HepG2 (cell line): ENCODE results near the gene SKP2. TPM values are rescaled to one million over a fixed set of nuclear protein-coding genes. Genes with fewer than 3 reads are reported as not detected.

Source experiments
- ARID2 ChIP-seq: sonication (generic); formaldehyde crosslinking; IDR thresholded peaks from 2 replicates; pipeline ENCODE4 v1.8.1; 2022; ENCODE audit warnings: mild to moderate bottlenecking, missing genetic modification reagents, borderline replicate concordance
- CBX5 ChIP-seq: sonication (generic); formaldehyde crosslinking; IDR thresholded peaks from 2 replicates; pipeline ENCODE4 v1.4.0; 2020; ENCODE audit warnings: missing genetic modification reagents, borderline replicate concordance
- CCAR2 ChIP-seq: fragments of 200-400 bp; formaldehyde crosslinking; optimal IDR thresholded peaks from 2 replicates; pipeline ENCODE3; 2018; ENCODE audit warnings: low read depth, mild to moderate bottlenecking, low read length, moderate library complexity
- ISL2 ChIP-seq: sonication (generic); formaldehyde crosslinking; IDR thresholded peaks from 2 replicates; pipeline ENCODE4 v1.5.0; 2020; ENCODE audit warnings: missing genetic modification reagents
- KAT8 ChIP-seq: IDR thresholded peaks from 2 replicates; pipeline ENCODE4 v1.6.1; 2016; ENCODE audit warnings: missing genetic modification reagents, missing compliant biosample characterization
- KLF16 ChIP-seq, 2 experiments: sonication (generic) in 1 of 2; formaldehyde crosslinking in 1 of 2; IDR thresholded peaks; 2 replicates each; pipeline versions ENCODE4 v1.6.1 to v1.8.0; 2016 to 2023; ENCODE audit warnings: missing genetic modification reagents in 2 of 2, missing compliant biosample characterization in 1 of 2
- PCBP1 ChIP-seq: fragments of 200-400 bp; formaldehyde crosslinking; IDR thresholded peaks from 2 replicates; pipeline ENCODE4 v1.6.1; 2017; ENCODE audit warnings: mild to moderate bottlenecking, low read depth, low read length, borderline replicate concordance
- RBM22 ChIP-seq: fragments of 200-400 bp; formaldehyde crosslinking; optimal IDR thresholded peaks from 2 replicates; pipeline ENCODE3; 2017; ENCODE audit warnings: mild to moderate bottlenecking, low read length, moderate library complexity
- SALL1 ChIP-seq: sonication (generic); formaldehyde crosslinking; IDR thresholded peaks from 2 replicates; pipeline ENCODE4 v1.8.0; 2022; ENCODE audit warnings: mild to moderate bottlenecking, missing genetic modification reagents
- SNAPC2 ChIP-seq: sonication (generic); formaldehyde crosslinking; IDR thresholded peaks from 2 replicates; pipeline ENCODE4 v1.8.1; 2022; ENCODE audit warnings: mild to moderate bottlenecking, missing genetic modification reagents
- ZBTB8A ChIP-seq: sonication (generic); formaldehyde crosslinking; IDR thresholded peaks from 2 replicates; pipeline ENCODE4 v1.4.0; 2020; ENCODE audit warnings: mild to moderate bottlenecking, low read depth, missing genetic modification reagents, borderline replicate concordance
- ZFP90 ChIP-seq: sonication (generic); formaldehyde crosslinking; IDR thresholded peaks from 2 replicates; pipeline ENCODE4 v1.8.0; 2022; ENCODE audit warnings: missing genetic modification reagents, mild to moderate bottlenecking, inconsistent platforms, borderline replicate concordance
- ZFX ChIP-seq: sonication (generic); formaldehyde crosslinking; IDR thresholded peaks from 2 replicates; pipeline ENCODE4 v1.4.0; 2020; ENCODE audit warnings: mild to moderate bottlenecking, low read depth, missing genetic modification reagents, moderate library complexity
- ZNF350 ChIP-seq: sonication (generic); formaldehyde crosslinking; IDR thresholded peaks from 2 replicates; pipeline ENCODE4 v1.4.0; 2020; ENCODE audit warnings: mild to moderate bottlenecking, low read depth, missing genetic modification reagents, borderline replicate concordance
- ZNF605 ChIP-seq: sonication (generic); formaldehyde crosslinking; IDR thresholded peaks from 2 replicates; pipeline ENCODE4 v1.8.0; 2022; ENCODE audit warnings: mild to moderate bottlenecking, missing genetic modification reagents
- ZNF782 ChIP-seq: sonication (generic); formaldehyde crosslinking; IDR thresholded peaks from 2 replicates; pipeline ENCODE4 v1.4.0; 2020; ENCODE audit warnings: missing genetic modification reagents, mild to moderate bottlenecking, borderline replicate concordance
- polyA plus RNA-seq, 8 experiments: library from polyadenylated mRNA; depleted of rRNA in 3 of 8; stranded (reverse) in 7 of 8; unstranded in 1 of 8; fragments of >200 nt; fragmentation: Illumina TruSeq in 4 of 8; extraction: Trizol in 4 of 8; gene quantifications; 2 replicates each; pipeline versions ENCODE4 v1.2.1 to v1.2.3, GENCODE V29; 2011 to 2016; ENCODE audit warnings: low read depth in 4 of 8, missing spikeins in 1 of 8, mixed read lengths in 1 of 8; ENCODE audit not compliant: insufficient read depth in 1 of 8
- total RNA-seq, 5 experiments: library from RNA; depleted of rRNA; stranded (reverse); fragments of >200 nt; fragmentation: Illumina TruSeq; extraction: Trizol; gene quantifications; 2 replicates each; pipeline ENCODE4 v1.2.3, GENCODE V29; 2016; ENCODE audit warnings: low read depth in 1 of 5
- TF ChIP-seq, protein P1 (sequence below): sonication (generic); formaldehyde crosslinking; IDR thresholded peaks from 2 replicates; pipeline ENCODE4 v1.5.0; 2020; ENCODE audit warnings: missing genetic modification reagents, mild to moderate bottlenecking, borderline replicate concordance
- TF ChIP-seq, protein P2 (sequence below): sonication (generic); formaldehyde crosslinking; IDR thresholded peaks from 2 replicates; pipeline ENCODE4 v1.8.1; 2022; ENCODE audit warnings: mild to moderate bottlenecking, missing genetic modification reagents
- TF ChIP-seq, protein P3 (sequence below): IDR thresholded peaks from 2 replicates; pipeline ENCODE4 v1.6.1; 2016; ENCODE audit warnings: control low read depth
- TF ChIP-seq, protein P4 (sequence below): sonication (generic); formaldehyde crosslinking; IDR thresholded peaks from 2 replicates; pipeline ENCODE4 v1.4.0; 2020; ENCODE audit warnings: missing genetic modification reagents, borderline replicate concordance
- TF ChIP-seq, protein P5 (sequence below): sonication (generic); formaldehyde crosslinking; conservative IDR thresholded peaks from 2 replicates; pipeline ENCODE4 v1.5.0; 2020; ENCODE audit warnings: missing genetic modification reagents

Gene SKP2
- total and polyA plus RNA-seq, 2 of the 13 experiments (the other 11 are each of a cell fraction or from before 2014, with no cell fraction given), result 29.6 to 84.1 TPM

DNA sequence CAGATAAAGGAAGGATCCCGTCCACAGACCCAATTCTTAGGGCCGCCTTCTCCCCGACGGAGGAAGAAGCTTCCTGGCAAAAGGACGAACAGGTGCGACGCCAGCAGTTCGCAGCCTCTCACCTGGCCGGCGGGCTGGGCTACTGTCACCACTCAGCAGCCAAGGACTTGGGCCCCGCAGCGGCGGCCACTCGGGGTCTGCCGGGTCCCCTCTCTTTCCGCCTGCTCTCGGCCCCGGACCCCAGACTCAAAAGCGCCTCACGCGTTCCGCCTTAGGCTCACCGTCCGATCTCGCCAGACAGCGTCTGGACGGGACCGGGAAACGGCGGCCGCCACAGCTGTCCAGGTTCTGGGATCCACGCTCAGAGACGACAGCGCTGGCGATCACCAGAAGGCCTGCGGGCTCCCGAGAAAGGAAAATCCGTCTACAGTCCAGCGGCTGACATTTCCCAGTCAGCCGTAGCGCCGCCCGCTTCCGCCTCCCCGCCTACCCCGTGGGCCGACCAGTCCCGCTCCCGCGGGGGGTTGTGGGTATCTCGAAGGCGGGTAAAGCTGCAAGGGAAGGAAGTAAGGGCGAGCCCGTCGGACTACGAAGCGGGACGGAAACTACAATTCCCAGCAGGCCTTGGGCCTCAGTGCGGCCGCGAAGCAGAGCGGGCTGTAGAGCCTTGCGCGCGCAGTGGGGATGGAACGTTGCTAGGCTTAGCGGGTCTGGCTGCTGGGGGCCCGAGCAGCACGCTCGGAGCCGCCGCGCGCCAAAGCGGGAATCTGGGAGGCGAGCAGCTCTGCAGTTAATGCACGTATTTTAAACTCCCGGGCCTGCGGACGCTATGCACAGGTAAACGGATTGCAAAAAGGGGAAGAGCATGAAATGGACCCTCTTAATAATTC, at the start of gene SKP2, which contains the start of gene LMBRD2 (continued):
- TF ChIP-seq, protein P1, sequence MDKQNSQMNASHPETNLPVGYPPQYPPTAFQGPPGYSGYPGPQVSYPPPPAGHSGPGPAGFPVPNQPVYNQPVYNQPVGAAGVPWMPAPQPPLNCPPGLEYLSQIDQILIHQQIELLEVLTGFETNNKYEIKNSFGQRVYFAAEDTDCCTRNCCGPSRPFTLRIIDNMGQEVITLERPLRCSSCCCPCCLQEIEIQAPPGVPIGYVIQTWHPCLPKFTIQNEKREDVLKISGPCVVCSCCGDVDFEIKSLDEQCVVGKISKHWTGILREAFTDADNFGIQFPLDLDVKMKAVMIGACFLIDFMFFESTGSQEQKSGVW (CRISPR knock-in tag), result no peak
- TF ChIP-seq ARID2 (CRISPR knock-in tag) (peak; percentile 30; the same call in 1 of the 2 replicates), ZFP90 (CRISPR knock-in tag) (0 out of 2 replicates have a peak, but pooled peaks have one; percentile 37), ZNF605 (CRISPR knock-in tag) (peak; percentile 57; the same call in 1 of the 2 replicates), ISL2 (CRISPR knock-in tag) (peak; percentile 24), CCAR2 (no peak), RBM22 (no peak), ZBTB8A (CRISPR knock-in tag) (0 out of 2 replicates have a peak, but pooled peaks have one; percentile 34), SALL1 (CRISPR knock-in tag) (peak; percentile 87), ZNF782 (CRISPR knock-in tag) (no peak; the same call in 1 of the 2 replicates), ZNF350 (peak; percentile 83), CBX5 (CRISPR knock-in tag) (peak; percentile 73; the same call in 1 of the 2 replicates), KLF16 (CRISPR knock-in tag; IDR thresholded peaks at IDR 0.05) (peak in 1 of 2 experiments; percentile 61; a peak in 1 of 4 replicates), SNAPC2 (CRISPR knock-in tag) (peak; percentile 11; the same call in 1 of the 2 replicates), PCBP1 (no peak; the same call in 1 of the 2 replicates), ZFX (CRISPR knock-in tag) (peak; percentile 77), KAT8 (CRISPR knock-in tag) (peak; percentile 92)
- TF ChIP-seq, protein P2, sequence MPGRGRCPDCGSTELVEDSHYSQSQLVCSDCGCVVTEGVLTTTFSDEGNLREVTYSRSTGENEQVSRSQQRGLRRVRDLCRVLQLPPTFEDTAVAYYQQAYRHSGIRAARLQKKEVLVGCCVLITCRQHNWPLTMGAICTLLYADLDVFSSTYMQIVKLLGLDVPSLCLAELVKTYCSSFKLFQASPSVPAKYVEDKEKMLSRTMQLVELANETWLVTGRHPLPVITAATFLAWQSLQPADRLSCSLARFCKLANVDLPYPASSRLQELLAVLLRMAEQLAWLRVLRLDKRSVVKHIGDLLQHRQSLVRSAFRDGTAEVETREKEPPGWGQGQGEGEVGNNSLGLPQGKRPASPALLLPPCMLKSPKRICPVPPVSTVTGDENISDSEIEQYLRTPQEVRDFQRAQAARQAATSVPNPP (CRISPR knock-in tag), result peak; percentile 53; the same call in 1 of the 2 replicates
- TF ChIP-seq, protein P3, sequence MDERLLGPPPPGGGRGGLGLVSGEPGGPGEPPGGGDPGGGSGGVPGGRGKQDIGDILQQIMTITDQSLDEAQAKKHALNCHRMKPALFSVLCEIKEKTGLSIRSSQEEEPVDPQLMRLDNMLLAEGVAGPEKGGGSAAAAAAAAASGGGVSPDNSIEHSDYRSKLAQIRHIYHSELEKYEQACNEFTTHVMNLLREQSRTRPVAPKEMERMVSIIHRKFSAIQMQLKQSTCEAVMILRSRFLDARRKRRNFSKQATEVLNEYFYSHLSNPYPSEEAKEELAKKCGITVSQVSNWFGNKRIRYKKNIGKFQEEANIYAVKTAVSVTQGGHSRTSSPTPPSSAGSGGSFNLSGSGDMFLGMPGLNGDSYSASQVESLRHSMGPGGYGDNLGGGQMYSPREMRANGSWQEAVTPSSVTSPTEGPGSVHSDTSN (CRISPR knock-in tag), result no peak
- TF ChIP-seq, protein P4, sequence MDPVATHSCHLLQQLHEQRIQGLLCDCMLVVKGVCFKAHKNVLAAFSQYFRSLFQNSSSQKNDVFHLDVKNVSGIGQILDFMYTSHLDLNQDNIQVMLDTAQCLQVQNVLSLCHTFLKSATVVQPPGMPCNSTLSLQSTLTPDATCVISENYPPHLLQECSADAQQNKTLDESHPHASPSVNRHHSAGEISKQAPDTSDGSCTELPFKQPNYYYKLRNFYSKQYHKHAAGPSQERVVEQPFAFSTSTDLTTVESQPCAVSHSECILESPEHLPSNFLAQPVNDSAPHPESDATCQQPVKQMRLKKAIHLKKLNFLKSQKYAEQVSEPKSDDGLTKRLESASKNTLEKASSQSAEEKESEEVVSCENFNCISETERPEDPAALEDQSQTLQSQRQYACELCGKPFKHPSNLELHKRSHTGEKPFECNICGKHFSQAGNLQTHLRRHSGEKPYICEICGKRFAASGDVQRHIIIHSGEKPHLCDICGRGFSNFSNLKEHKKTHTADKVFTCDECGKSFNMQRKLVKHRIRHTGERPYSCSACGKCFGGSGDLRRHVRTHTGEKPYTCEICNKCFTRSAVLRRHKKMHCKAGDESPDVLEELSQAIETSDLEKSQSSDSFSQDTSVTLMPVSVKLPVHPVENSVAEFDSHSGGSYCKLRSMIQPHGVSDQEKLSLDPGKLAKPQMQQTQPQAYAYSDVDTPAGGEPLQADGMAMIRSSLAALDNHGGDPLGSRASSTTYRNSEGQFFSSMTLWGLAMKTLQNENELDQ (CRISPR knock-in tag), result no peak
- TF ChIP-seq, protein P5, sequence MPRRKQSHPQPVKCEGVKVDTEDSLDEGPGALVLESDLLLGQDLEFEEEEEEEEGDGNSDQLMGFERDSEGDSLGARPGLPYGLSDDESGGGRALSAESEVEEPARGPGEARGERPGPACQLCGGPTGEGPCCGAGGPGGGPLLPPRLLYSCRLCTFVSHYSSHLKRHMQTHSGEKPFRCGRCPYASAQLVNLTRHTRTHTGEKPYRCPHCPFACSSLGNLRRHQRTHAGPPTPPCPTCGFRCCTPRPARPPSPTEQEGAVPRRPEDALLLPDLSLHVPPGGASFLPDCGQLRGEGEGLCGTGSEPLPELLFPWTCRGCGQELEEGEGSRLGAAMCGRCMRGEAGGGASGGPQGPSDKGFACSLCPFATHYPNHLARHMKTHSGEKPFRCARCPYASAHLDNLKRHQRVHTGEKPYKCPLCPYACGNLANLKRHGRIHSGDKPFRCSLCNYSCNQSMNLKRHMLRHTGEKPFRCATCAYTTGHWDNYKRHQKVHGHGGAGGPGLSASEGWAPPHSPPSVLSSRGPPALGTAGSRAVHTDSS, result no peak
